Measurements from ENCODE around the gene BEST1.
"Not testable (repeated sequence)": the region's sequence is repeated elsewhere in the genome, so short reads cannot be mapped to it uniquely, and the experiment has no call there.

BEST1 gene

GRCh38 chr11:61978703-61979661 lies 28.8 kb downstream of the BEST1 start:
- no peak for DNase-seq (ENCODE audit: low read depth in 2 of 2)

- DNase-seq (ENCODE audit: low read depth in 2 of 2), result no peak
These were observed 30.8 kb downstream of the BEST1 start for GRCh38 chr11:61980783-61981541.

- DNase-seq (ENCODE audit: low read depth in 2 of 2), result no peak
These were observed 33.3 kb downstream of the BEST1 start for GRCh38 chr11:61983419-61983818.

- DNase-seq (ENCODE audit: low read depth in 2 of 2), result no peak
These were observed 35.7 kb downstream of the BEST1 start for GRCh38 chr11:61985869-61986268.

- DNase-seq (ENCODE audit: low read depth in 2 of 2), result no peak
These were observed 44.8 kb downstream of the BEST1 start for GRCh38 chr11:61994981-61995380.

DNA sequence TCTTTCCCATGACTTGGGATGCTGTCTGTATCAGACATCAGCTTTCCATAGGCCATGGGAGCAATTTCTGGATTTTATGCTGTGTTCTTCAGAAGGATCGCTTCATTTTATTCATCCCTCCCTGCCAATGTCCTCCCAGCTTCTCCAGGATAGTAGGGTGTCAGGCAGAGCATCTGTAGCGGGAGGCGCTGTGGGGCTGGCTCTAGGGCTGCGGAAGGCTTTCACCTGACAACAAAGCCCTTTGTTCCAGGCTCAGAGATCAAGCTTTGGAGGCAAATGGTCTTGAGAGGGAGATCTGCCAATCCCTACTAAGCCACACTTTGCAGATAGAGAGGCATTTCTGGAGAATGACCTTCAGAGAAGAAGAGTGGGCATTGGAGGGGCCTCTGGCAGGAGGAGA lies 46.8 kb downstream of the BEST1 start:
- DNase-seq (ENCODE audit: low read depth in 2 of 2), result no peak

DNA sequence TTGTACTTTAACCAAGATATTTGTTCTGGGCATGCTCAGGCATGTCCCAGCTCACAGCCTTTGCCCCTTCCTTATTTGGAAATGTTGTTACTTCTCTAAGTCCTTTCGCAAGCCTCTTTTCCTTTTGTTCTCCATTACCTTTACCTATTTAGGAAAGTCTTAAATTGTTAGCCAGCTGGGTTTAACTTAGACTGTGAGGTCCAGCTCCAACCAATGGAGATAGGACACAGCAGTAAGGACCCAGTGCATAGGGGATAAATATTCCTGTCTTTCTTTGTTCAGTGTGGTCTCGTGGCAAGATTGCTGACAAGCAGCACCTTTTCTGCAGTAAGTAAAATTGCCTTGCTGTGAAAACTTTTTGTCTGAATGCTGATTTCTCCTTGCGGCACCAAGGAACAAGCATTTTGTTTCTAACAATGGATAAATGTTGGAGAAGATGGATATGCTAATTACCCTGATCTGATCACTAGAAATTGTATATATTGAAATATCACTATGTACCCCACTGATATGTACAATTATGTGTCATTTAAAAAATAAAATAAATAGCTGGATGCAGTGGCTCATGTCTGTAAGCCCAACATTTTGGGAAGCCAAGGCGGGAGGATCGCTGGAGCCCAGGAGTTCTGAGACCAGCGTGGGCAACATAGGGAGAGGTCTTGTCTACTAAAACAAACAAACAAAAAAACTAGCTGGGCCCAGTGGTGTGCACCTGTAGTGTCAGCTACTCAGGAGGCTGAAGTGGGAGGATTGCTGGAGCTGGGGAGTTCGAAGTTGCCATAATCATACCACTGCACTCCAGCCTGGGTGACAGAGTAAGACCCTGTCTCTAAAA lies 49.2 kb downstream of the BEST1 start:
- no peak for DNase-seq (ENCODE audit: low read depth in 2 of 2)

DNA sequence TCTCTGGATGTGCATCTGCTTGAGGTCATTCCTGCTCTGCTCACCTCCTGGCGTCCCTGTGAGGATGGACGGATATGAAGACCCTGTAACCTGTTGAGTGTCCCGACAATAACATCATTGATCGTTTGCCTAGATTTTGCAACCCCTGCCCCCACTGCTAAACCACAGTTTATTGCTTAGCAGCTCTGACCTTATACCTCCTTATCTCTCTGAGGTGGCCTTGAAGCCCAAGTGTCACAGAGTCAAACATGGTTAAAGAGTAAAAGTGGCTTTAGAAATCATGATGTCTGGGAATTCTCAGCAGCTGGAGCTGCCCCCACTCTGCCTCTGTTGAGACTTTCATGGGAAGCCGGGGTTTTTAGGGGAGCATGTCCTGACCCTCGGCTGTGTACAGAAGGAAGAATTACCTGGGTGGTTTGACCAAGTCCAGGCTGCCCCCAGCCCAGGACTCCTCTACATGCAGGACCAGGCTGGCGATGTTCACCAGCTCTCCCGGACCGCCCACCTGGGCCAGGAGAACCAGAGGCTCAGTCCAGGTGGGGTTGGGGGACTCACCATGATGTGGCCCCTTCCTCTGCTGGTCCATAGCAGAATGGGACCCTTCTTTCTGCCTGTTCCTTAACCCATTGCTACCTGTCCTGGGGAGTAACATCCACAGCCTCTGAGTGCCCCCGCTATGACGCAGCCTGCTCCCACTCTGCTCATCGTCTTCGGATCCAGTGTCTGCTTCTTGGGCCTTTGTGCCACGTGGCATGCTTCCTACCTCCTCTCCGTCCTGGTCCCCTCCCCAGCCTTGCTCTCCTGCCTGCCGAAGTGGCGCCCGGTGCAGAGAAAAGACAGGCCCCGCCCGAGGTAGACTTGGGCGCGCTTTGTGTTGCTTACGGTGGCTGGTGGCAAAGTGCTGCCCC lies 50.6 kb downstream of the BEST1 start:
- DNase-seq (ENCODE audit: low read depth in 2 of 2), result no peak

GRCh38 chr11:62001450-62002191 lies 51.5 kb downstream of the BEST1 start:
- no peak for DNase-seq (ENCODE audit: low read depth in 2 of 2)

DNA sequence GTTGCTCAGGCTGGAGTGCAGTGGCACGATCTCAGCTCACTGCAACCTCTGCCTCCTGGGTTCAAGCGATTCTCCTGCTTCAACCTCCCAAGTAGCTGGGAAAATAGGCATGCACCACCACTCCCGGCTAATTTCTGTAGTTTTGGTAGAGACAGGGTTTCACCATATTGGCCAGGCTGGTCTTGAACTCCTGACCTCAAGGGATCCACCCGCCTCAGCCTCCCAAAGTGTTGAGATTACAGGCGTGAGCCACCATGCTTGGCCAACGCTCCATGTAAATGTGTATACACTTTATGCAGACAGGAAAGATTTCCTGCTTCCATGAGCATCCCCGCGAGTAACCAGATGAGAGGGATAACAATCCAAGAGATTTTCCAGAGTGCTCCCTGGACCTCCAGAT lies 52.1 kb downstream of the BEST1 start:
- DNase-seq (ENCODE audit: low read depth in 2 of 2), result not testable (repeated sequence)

DNA sequence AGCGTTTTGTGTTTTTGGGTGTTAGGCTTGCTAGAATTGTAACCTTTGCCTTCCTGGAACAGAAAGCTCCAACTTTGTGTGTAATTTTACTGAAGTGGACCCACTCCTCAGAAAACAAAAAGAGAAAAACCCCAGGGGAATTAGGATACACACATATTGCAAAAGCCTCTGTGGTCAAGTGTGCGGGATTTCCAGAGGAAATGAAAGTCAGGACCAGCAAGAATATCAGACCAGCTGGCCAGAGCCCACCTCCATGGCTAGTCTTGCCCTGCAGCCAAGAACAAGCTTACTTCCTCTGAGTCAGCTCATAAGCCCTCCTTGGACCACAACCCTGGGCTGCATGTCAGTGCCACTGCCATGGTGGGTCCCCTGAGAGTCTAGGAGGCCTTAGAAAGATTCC lies 54.3 kb downstream of the BEST1 start:
- DNase-seq (ENCODE audit: low read depth in 2 of 2), result no peak

GRCh38 chr11:62008193-62008592 lies 58.0 kb downstream of the BEST1 start:
- DNase-seq (ENCODE audit: low read depth in 2 of 2), result no peak

GRCh38 chr11:62010935-62011528 lies 60.9 kb downstream of the BEST1 start:
- no peak for DNase-seq (ENCODE audit: low read depth in 2 of 2)

- DNase-seq (ENCODE audit: low read depth in 2 of 2), result no peak
These were observed 61.7 kb downstream of the BEST1 start for GRCh38 chr11:62011881-62012280.

GRCh38 chr11:62012451-62012831 lies 62.3 kb downstream of the BEST1 start:
- DNase-seq (ENCODE audit: low read depth in 2 of 2), result no peak

- DNase-seq (ENCODE audit: low read depth in 2 of 2), result no peak
These were observed 62.8 kb downstream of the BEST1 start for GRCh38 chr11:62012832-62013461.

Data from activated CD8-positive, alpha-beta memory T cell treated with anti-CD3 and anti-CD28 coated beads for 4 hours (primary cell).